GM12878 (cell line): Measurements from ENCODE around the gene ITPKB. TPM values are rescaled to one million over a fixed set of nuclear protein-coding genes. Genes with fewer than 3 reads are reported as not detected.

Experiments
- ATAC-seq: fragments of 200-7000 bp; cut with Tn5 transposase; 3 replicates; pipeline ENCODE4 v1.9.1; 2020; ENCODE audit warnings: mild to moderate bottlenecking, moderate library complexity
- BruUV-seq: library from RNA; stranded (reverse); fragments of 400-500 nt; replicated peaks from 2 replicates; lab custom pipeline; 2021; lab: Mats Ljungman, UMichigan
- CTCF ChIA-PET: fragments of 300-600 bp; sonication (Branson Sonifier 250); formaldehyde crosslinking; extraction: SDS; loops from one replicate; lab custom pipeline; 2021; ENCODE audit warnings: inconsistent platforms; lab: Yijun Ruan, JAX
- POLR2A ChIA-PET: fragments of 350-600 bp; formaldehyde crosslinking; extraction: SDS; loops from one replicate; lab custom pipeline; 2021; ENCODE audit warnings: inconsistent platforms; lab: Charles Lee
- RAD21 ChIA-PET: fragments of 300-600 bp; sonication (Branson Sonifier 250); formaldehyde crosslinking; loops from one replicate; lab custom pipeline; 2023; ENCODE audit warnings: antibody characterized with exemption; ENCODE audit not compliant: unreplicated experiment; lab: Charles Lee
- SMC1A ChIA-PET: fragments of 300-600 bp; sonication (Branson Sonifier 250); formaldehyde crosslinking; loops from one replicate; lab custom pipeline; 2023; ENCODE audit not compliant: unreplicated experiment, uncharacterized antibody; lab: Charles Lee
- DNase-seq: peaks from one replicate; pipeline ENCODE4 v3.0.0-alpha.2; 2011; ENCODE audit warnings: low read depth, low spot score
- FAIRE-seq: peaks from 3 replicates; lab custom pipeline; 2011; peaks lifted over from hg19 to GRCh38; lab: Jason Lieb, UNC
- H2AFZ ChIP-seq: 2 replicates; pipeline ENCODE4 v1.6.0; 2011; ENCODE audit warnings: low read depth, low read length, control low read depth; ENCODE audit not compliant: control insufficient read depth
- H3K27ac ChIP-seq: 2 replicates; pipeline ENCODE4 v1.5.1; 2011; ENCODE audit warnings: control low read depth; ENCODE audit not compliant: control insufficient read depth, insufficient read depth
- H3K27me3 ChIP-seq, 2 experiments: replicated peaks in 1 of 2; 2 replicates each; pipeline versions ENCODE4 v1.6.0 to v1.6.1; 2011; ENCODE audit warnings: low read length in 1 of 2; ENCODE audit not compliant: control insufficient read depth in 2 of 2, insufficient read depth in 2 of 2
- H3K36me3 ChIP-seq, 2 experiments: 2 replicates each; pipeline ENCODE4 v1.5.1; 2011; ENCODE audit warnings: low read length in 1 of 2; ENCODE audit not compliant: control insufficient read depth in 2 of 2, insufficient read depth in 2 of 2
- H3K4me1 ChIP-seq: 2 replicates; pipeline ENCODE4 v1.6.1; 2011; ENCODE audit warnings: mild to moderate bottlenecking, low read length, moderate library complexity, mixed read lengths; ENCODE audit not compliant: control insufficient read depth, insufficient read depth
- H3K4me2 ChIP-seq: 2 replicates; pipeline ENCODE4 v1.6.0; 2011; ENCODE audit warnings: control low read depth; ENCODE audit not compliant: control insufficient read depth, insufficient read depth
- H3K4me3 ChIP-seq: fragments of 200-600 bp; sonication (generic); 2 replicates; pipeline ENCODE4 v1.5.1; 2016
- H3K79me2 ChIP-seq: 2 replicates; pipeline ENCODE4 v1.6.0; 2011; ENCODE audit warnings: low read length; ENCODE audit not compliant: control insufficient read depth, insufficient read depth
- H3K9ac ChIP-seq: 2 replicates; pipeline ENCODE4 v1.8.0; 2011; ENCODE audit warnings: low read length, control low read depth, mixed read lengths; ENCODE audit not compliant: control insufficient read depth, insufficient read depth
- H3K9me3 ChIP-seq: replicated peaks from 3 replicates; pipeline ENCODE4 v1.5.1; 2011; ENCODE audit warnings: mild to moderate bottlenecking, low read length; ENCODE audit not compliant: control insufficient read depth, insufficient read depth
- H4K20me1 ChIP-seq: 2 replicates; pipeline ENCODE4 v1.6.0; 2011; ENCODE audit not compliant: control insufficient read depth, insufficient read depth
- CHD4 ChIP-seq: fragments of 200-600 bp; sonication (generic); IDR thresholded peaks from 2 replicates; pipeline ENCODE4 v1.6.1; 2016; ENCODE audit warnings: mild to moderate bottlenecking
- CREM ChIP-seq: IDR thresholded peaks from 2 replicates; pipeline ENCODE4 v1.6.1; 2014; ENCODE audit warnings: antibody characterized with exemption, low read depth
- DPF2 ChIP-seq: fragments of 450-650 bp; IDR thresholded peaks from 2 replicates; pipeline ENCODE4 v1.6.1; 2017; ENCODE audit warnings: mild to moderate bottlenecking
- GABPA ChIP-seq: IDR thresholded peaks from 2 replicates; pipeline ENCODE4 v1.6.1; 2014; ENCODE audit warnings: antibody characterized with exemption, low read depth, mild to moderate bottlenecking, inconsistent platforms
- JUNB ChIP-seq: IDR thresholded peaks from 2 replicates; pipeline ENCODE4 v1.6.1; 2016; ENCODE audit warnings: antibody characterized with exemption, mild to moderate bottlenecking
- MEF2B ChIP-seq: fragments of 450-650 bp; IDR thresholded peaks from 2 replicates; pipeline ENCODE4 v1.6.1; 2018; ENCODE audit warnings: mild to moderate bottlenecking, moderate library complexity; ENCODE audit not compliant: partially characterized antibody, poor library complexity, severe bottlenecking
- MYB ChIP-seq: fragments of 150-350 bp; IDR thresholded peaks from 2 replicates; pipeline ENCODE4 v1.6.1; 2014; ENCODE audit warnings: mild to moderate bottlenecking, low read depth, low read length, borderline replicate concordance
- POLR2AphosphoS5 ChIP-seq: IDR thresholded peaks from 2 replicates; pipeline ENCODE4 v1.6.1; 2011; ENCODE audit warnings: mild to moderate bottlenecking, low read length, inconsistent platforms
- RB1 ChIP-seq: fragments of 450-650 bp; formaldehyde crosslinking; IDR thresholded peaks from 2 replicates; pipeline ENCODE4 v1.6.1; 2017; ENCODE audit warnings: mild to moderate bottlenecking, borderline replicate concordance
- RUNX3 ChIP-seq: IDR thresholded peaks from 2 replicates; pipeline ENCODE4 v1.6.1; 2012; ENCODE audit warnings: low read length, inconsistent platforms
- SIX5 ChIP-seq: IDR thresholded peaks from 2 replicates; pipeline ENCODE4 v1.6.1; 2011; ENCODE audit warnings: mild to moderate bottlenecking, low read depth, low read length, moderate library complexity; ENCODE audit not compliant: severe bottlenecking
- SMC3 ChIP-seq: IDR thresholded peaks from 2 replicates; pipeline ENCODE4 v1.6.1; 2011; ENCODE audit warnings: low read length, improper control_type of control experiment, borderline replicate concordance
- WGBS: methylation state at CpG from one replicate; pipeline ENCODE4 v1.1.6; 2016; ENCODE audit warnings: low lambda C conversion rate; ENCODE audit not compliant: insufficient replicate concordance, insufficient coverage; ENCODE audit errors: missing lambda C conversion rate; 5-methylcytosine and 5-hydroxymethylcytosine counted together
- in situ Hi-C: fragments of 300-500 bp; cut with MboI; formaldehyde crosslinking; loops from 9 replicates; pipeline ENCODE4 v1.14.3; 2018; ENCODE audit warnings: mixed read lengths
- intact Hi-C: fragments of 100-400 bp; cut with micrococcal nuclease; formaldehyde crosslinking; loops from one replicate; pipeline ENCODE4 v1.14.2; 2022; ENCODE audit not compliant: unreplicated experiment
- polyA plus RNA-seq, 11 experiments: library from polyadenylated mRNA; depleted of rRNA in 4 of 11; unstranded in 6 of 11; stranded (reverse) in 5 of 11; fragments of >200 nt; fragmentation: Nextera tagmentation in 4 of 11; fragmentation: Illumina TruSeq in 1 of 11; extraction: Ambion mirVana in 4 of 11; extraction: Trizol in 1 of 11; gene quantifications; 1 replicate in 1 of 11; 2 replicates in 10 of 11; pipeline versions ENCODE4 v1.2.1 to v1.2.3, GENCODE V29; 2011 to 2016; ENCODE audit warnings: inconsistent platforms in 2 of 11, missing spikeins in 2 of 11, low read depth in 1 of 11
- total RNA-seq, 4 experiments: library from RNA; depleted of rRNA in 3 of 4; stranded (reverse); fragments of >200 nt in 3 of 4; fragmentation: Illumina TruSeq in 1 of 4; extraction: Trizol in 1 of 4; gene quantifications; 2 replicates each; pipeline versions ENCODE4 v1.2.1 to v1.2.3, GENCODE V29; 2013 to 2021
- TF ChIP-seq, protein P1 (sequence below): fragments of 450-650 bp; conservative IDR thresholded peaks from 2 replicates; pipeline ENCODE4 v1.6.1; 2017; ENCODE audit warnings: mild to moderate bottlenecking, moderate library complexity
- TF ChIP-seq, protein P2 (sequence below): fragments of 450-650 bp; formaldehyde crosslinking; IDR thresholded peaks from 2 replicates; pipeline ENCODE4 v1.4.0; 2020; ENCODE audit warnings: mild to moderate bottlenecking, moderate library complexity
- TF ChIP-seq, protein P3 (sequence below): IDR thresholded peaks from 2 replicates; pipeline ENCODE4 v1.6.1; 2011; ENCODE audit warnings: low read depth, low read length, improper control_type of control experiment, borderline replicate concordance
- TF ChIP-seq, protein P4 (sequence below): IDR thresholded peaks from 2 replicates; pipeline ENCODE4 v1.6.1; 2011; ENCODE audit warnings: mild to moderate bottlenecking, low read depth, low read length, moderate library complexity; ENCODE audit not compliant: insufficient replicate concordance

ITPKB gene
- total and polyA plus RNA-seq, 10 of the 15 experiments (the other 5 are each of a cell fraction or from before 2014, with no cell fraction given): 1.3 to 38.7 (median 12.9) TPM

DNA sequence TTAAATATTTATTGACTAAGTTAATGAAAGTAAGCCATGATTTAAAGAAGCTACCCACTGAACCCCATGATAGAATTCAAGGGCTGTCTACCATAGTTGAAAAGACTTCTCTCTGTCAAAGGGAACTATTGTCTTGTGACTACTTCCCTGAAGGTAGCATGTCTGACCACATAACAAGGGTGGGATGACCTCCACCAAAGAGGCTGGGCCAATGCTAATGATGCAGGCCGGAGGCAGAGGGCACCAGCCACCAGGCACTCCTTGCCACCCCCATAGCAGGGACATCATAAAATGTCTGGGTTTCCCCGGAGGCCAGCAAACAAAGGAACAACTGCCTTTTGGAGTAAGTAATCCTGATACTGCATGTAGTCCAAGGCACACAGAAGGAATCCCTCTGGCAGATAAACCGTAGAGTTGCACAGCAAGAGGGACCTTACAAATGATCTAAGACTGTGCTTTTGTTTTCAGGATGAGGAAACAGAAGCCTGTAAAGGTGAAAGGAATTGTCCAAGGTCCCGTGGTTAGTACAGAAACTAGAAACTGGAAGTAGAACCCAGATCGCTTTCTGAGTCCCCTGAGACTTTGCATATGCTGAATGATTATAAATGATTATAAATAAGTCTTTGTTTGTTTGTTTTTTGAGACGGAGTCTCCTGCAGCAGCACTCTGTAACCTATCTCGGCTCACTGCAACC is 33.5 kb upstream of the ITPKB start:
- H3K36me3 ChIP-seq: no peaks in the 10 kb centered on the region
- ChIA-PET POLR2A (interaction anchor here (0.5 to 1.9 kb wide), 5 partner anchors 16 to 66 kb away, joined by 3 to 5 read pairs (median 3); no protein-coding TSS in a partner anchor), SMC1A (interaction anchor here (0.6 to 5.2 kb wide), 9 partner anchors 9 to 128 kb away, joined by 3 to 28 read pairs (median 4); partner anchors contain the start of gene ITPKB), CTCF (interaction anchor here (0.8 to 2.8 kb wide), 6 partner anchors 9 to 119 kb away, joined by 3 to 6 read pairs (median 4); partner anchors contain the start of gene ITPKB), RAD21 (interaction anchor here (1.1 to 1.3 kb wide), 2 partner anchors 50 to 128 kb away, joined by 3 to 4 read pairs; no protein-coding TSS in a partner anchor)
- WGBS: 10% methylated on average over 7 of the region's 7 CpGs
- no peaks in the 10 kb centered on the region for H3K27me3 ChIP-seq
- FAIRE-seq: peak; percentile 49
- no peaks in the 10 kb centered on the region for H4K20me1 ChIP-seq
- peak; percentile 51 for DNase-seq
- H3K27ac ChIP-seq: no peak overlapping the region
- intact Hi-C loops: loop anchor here (5.0 kb wide), 1 partner anchor 55 kb away; no protein-coding TSS in a partner anchor
- H3K79me2 ChIP-seq: no peaks in the 10 kb centered on the region
- H2AFZ ChIP-seq: peak overlapping the region; percentile 20
- H3K9me3 ChIP-seq: no peaks in the 10 kb centered on the region
- BruUV-seq: no TSS peak
- in situ Hi-C loops: no loop called here
- peaks cover 11% of the 10 kb centered on the region for H3K4me1 ChIP-seq
- no peak overlapping the region for H3K9ac ChIP-seq
- ATAC-seq: peak; percentile 91
- H3K4me3 ChIP-seq: peak overlapping the region; percentile 11; the same call in 1 of the 2 replicates
- peak overlapping the region; percentile 88 for H3K4me2 ChIP-seq
- TF ChIP-seq RB1 (no peak), MYB (no peak), CHD4 (no peak), SIX5 (no peak), RUNX3 (peak; percentile 63), SMC3 (no peak), JUNB (no peak), DPF2 (0 out of 2 replicates have a peak, but pooled peaks have one; percentile 35), POLR2AphosphoS5 (no peak), GABPA (no peak), CREM (no peak), MEF2B (peak; percentile 86)
- TF ChIP-seq, protein P1, sequence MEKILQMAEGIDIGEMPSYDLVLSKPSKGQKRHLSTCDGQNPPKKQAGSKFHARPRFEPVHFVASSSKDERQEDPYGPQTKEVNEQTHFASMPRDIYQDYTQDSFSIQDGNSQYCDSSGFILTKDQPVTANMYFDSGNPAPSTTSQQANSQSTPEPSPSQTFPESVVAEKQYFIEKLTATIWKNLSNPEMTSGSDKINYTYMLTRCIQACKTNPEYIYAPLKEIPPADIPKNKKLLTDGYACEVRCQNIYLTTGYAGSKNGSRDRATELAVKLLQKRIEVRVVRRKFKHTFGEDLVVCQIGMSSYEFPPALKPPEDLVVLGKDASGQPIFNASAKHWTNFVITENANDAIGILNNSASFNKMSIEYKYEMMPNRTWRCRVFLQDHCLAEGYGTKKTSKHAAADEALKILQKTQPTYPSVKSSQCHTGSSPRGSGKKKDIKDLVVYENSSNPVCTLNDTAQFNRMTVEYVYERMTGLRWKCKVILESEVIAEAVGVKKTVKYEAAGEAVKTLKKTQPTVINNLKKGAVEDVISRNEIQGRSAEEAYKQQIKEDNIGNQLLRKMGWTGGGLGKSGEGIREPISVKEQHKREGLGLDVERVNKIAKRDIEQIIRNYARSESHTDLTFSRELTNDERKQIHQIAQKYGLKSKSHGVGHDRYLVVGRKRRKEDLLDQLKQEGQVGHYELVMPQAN: no peak
- TF ChIP-seq, protein P2, sequence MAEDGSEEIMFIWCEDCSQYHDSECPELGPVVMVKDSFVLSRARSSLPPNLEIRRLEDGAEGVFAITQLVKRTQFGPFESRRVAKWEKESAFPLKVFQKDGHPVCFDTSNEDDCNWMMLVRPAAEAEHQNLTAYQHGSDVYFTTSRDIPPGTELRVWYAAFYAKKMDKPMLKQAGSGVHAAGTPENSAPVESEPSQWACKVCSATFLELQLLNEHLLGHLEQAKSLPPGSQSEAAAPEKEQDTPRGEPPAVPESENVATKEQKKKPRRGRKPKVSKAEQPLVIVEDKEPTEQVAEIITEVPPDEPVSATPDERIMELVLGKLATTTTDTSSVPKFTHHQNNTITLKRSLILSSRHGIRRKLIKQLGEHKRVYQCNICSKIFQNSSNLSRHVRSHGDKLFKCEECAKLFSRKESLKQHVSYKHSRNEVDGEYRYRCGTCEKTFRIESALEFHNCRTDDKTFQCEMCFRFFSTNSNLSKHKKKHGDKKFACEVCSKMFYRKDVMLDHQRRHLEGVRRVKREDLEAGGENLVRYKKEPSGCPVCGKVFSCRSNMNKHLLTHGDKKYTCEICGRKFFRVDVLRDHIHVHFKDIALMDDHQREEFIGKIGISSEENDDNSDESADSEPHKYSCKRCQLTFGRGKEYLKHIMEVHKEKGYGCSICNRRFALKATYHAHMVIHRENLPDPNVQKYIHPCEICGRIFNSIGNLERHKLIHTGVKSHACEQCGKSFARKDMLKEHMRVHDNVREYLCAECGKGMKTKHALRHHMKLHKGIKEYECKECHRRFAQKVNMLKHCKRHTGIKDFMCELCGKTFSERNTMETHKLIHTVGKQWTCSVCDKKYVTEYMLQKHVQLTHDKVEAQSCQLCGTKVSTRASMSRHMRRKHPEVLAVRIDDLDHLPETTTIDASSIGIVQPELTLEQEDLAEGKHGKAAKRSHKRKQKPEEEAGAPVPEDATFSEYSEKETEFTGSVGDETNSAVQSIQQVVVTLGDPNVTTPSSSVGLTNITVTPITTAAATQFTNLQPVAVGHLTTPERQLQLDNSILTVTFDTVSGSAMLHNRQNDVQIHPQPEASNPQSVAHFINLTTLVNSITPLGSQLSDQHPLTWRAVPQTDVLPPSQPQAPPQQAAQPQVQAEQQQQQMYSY (CRISPR knock-in tag): no peak
- TF ChIP-seq, protein P3, sequence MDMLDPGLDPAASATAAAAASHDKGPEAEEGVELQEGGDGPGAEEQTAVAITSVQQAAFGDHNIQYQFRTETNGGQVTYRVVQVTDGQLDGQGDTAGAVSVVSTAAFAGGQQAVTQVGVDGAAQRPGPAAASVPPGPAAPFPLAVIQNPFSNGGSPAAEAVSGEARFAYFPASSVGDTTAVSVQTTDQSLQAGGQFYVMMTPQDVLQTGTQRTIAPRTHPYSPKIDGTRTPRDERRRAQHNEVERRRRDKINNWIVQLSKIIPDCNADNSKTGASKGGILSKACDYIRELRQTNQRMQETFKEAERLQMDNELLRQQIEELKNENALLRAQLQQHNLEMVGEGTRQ: no peak
- TF ChIP-seq, protein P4, sequence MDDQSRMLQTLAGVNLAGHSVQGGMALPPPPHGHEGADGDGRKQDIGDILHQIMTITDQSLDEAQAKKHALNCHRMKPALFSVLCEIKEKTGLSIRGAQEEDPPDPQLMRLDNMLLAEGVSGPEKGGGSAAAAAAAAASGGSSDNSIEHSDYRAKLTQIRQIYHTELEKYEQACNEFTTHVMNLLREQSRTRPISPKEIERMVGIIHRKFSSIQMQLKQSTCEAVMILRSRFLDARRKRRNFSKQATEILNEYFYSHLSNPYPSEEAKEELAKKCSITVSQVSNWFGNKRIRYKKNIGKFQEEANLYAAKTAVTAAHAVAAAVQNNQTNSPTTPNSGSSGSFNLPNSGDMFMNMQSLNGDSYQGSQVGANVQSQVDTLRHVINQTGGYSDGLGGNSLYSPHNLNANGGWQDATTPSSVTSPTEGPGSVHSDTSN: no peak
